GM12872 (cell line): ENCODE measurements around the gene SIK2.

Experiments
- CTCF ChIP-seq: IDR thresholded peaks from 3 replicates; pipeline ENCODE4 v1.5.1; 2011; ENCODE audit warnings: low read depth, mild to moderate bottlenecking, low read length, moderate library complexity; ENCODE audit not compliant: insufficient read depth

SIK2 gene

GRCh38 chr11:111645657-111646316, 43.5 kb downstream of the SIK2 start:
- TF ChIP-seq CTCF = no peak

- TF ChIP-seq CTCF = no peak
Measured at GRCh38 chr11:111652184-111652583, 49.9 kb downstream of the SIK2 start.

GRCh38 chr11:111654601-111655000, 52.4 kb downstream of the SIK2 start:
- TF ChIP-seq CTCF = no peak

GRCh38 chr11:111655924-111656323, 53.7 kb downstream of the SIK2 start:
- no peak for TF ChIP-seq CTCF

- TF ChIP-seq CTCF = no peak
Measured at GRCh38 chr11:111659201-111660115, 57.2 kb downstream of the SIK2 start.

GRCh38 chr11:111660822-111661221, 58.6 kb downstream of the SIK2 start:
- TF ChIP-seq CTCF = no peak

- no peak for TF ChIP-seq CTCF
Measured at GRCh38 chr11:111663820-111664219, 61.6 kb downstream of the SIK2 start.
